ENCODE measurements around the gene FIBP. TPM values are rescaled to one million over a fixed set of nuclear protein-coding genes. Genes with fewer than 3 reads are reported as not detected.
A peak's percentile ranks its signal among the peaks of the same experiment; 100 is the strongest.

FIBP gene
- total and polyA plus RNA-seq, 10 of the 15 experiments (the other 5 are each of a cell fraction or from before 2014, with no cell fraction given), result 65.1 to 182 (median 94.6) TPM

DNA sequence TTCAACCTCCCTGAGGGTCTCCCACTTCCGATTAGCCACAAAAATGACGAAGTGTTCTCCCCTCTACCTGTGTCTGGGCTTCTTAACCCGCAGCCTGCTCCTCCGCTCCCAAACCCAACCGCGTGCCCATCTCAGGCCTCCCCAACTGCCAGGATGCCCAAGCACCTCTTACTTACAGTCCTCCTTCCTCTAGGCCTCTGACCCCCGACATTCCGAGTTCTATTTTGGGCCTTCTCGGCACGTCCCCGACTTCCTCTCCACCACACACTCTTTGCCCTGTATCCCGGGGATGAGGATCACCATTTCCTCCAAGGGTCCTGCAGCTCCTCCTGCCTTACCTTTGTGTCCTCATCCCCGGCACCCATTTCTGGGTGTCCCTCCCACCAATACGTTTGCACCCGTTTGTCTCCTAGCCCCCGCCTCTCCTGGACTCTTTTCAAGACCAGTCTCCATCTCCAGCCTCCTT, 28.4 kb downstream of the FIBP start (continued):
- TF ChIP-seq, protein P1, sequence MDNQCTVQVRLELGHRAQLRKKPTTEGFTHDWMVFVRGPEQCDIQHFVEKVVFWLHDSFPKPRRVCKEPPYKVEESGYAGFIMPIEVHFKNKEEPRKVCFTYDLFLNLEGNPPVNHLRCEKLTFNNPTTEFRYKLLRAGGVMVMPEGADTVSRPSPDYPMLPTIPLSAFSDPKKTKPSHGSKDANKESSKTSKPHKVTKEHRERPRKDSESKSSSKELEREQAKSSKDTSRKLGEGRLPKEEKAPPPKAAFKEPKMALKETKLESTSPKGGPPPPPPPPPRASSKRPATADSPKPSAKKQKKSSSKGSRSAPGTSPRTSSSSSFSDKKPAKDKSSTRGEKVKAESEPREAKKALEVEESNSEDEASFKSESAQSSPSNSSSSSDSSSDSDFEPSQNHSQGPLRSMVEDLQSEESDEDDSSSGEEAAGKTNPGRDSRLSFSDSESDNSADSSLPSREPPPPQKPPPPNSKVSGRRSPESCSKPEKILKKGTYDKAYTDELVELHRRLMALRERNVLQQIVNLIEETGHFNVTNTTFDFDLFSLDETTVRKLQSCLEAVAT (IDR thresholded peaks at IDR 0.05), result peak; percentile 90
- TF ChIP-seq RAD51 (IDR thresholded peaks at IDR 0.05) (peak; percentile 67), RUNX3 (IDR thresholded peaks at IDR 0.05; ENCODE audit: low read length) (no peak), MXI1 (IDR thresholded peaks at IDR 0.05; ENCODE audit: low read depth, low read length) (no peak)

DNA sequence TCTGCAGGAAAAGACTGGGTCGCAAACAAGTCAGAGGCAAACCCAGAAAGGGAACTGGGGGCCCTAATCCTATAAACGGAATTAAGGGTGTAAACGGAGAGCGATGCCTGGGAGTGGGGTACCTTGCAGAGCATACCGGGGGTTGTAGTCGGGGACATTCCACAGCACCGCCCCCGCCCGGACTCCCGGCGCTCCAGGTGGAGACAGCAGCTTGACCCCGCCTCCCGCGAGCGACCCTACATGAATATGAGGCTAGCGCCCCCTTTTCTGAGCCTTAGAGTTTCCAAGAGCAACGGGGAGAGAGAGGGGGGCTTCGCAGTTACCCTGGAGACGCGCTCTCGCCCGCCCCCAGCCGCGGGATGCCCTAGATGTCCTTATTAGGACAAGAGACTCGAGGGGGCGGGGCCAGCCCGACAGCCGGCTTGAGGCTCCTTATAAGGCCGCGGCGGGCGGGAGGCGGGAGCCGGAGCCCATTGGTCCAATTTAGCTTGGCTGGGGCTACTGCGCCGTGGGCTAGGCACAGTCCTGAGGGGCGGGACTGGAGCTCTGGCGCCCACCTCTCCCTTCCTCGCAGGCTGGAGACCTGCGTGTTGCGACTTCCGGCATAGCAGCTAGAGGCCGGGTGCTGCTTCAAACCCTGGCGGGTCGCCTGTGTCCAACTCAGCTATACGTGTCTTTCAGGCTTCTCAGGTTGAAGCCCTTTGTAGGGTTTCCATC, 29.0 kb downstream of the FIBP start:
- BruUV-seq (replicated peaks), result no TSS peak
- Histone ChIP-seq H3K9ac (ENCODE audit: control insufficient read depth, insufficient read depth, low read length) (peak overlapping the region; percentile 97), H3K9me3 (replicated peaks; ENCODE audit: control insufficient read depth, insufficient read depth, low read length) (no peaks in the 10 kb centered on the region), H4K20me1 (ENCODE audit: control insufficient read depth, insufficient read depth) (peaks cover 14% of the 10 kb centered on the region), H3K4me1 (ENCODE audit: control insufficient read depth, insufficient read depth, low read length) (peaks cover 25% of the 10 kb centered on the region), H3K27ac (ENCODE audit: control insufficient read depth, insufficient read depth) (peak overlapping the region; percentile 100), H2AFZ (ENCODE audit: control insufficient read depth, low read depth, low read length) (peak overlapping the region; percentile 74), H3K36me3 (ENCODE audit: control insufficient read depth in 2 of 2, insufficient read depth in 2 of 2, low read length in 1 of 2) (peaks cover 29 to 35% of the 10 kb centered on the region in 2 experiments), H3K4me3 (peak overlapping the region; percentile 85), H3K4me2 (ENCODE audit: control insufficient read depth, insufficient read depth) (peak overlapping the region; percentile 99), H3K27me3 (replicated peaks in 1 of 2; ENCODE audit: control insufficient read depth in 2 of 2, insufficient read depth in 2 of 2, low read length in 1 of 2) (no peaks in the 10 kb centered on the region), H3K79me2 (ENCODE audit: control insufficient read depth, insufficient read depth, low read length) (peaks cover 62% of the 10 kb centered on the region)
- intact Hi-C loops (cut with micrococcal nuclease; ENCODE audit: unreplicated experiment) (loop anchor here (2.0 to 5.0 kb wide), 2 partner anchors 30 to 193 kb away; partner anchors contain the start of genes FIBP and SF3B2), in situ Hi-C loops (cut with MboI) (loop anchor here (25.0 kb wide), 1 partner anchor 1622 kb away; the partner anchor contains the start of genes DNAJC4, FKBP2, NUDT22 and PPP1R14B)
- ATAC-seq, result peak; percentile 78
- 1% methylated on average over 39 of the region's 46 CpGs for WGBS (ENCODE audit: insufficient coverage, insufficient replicate concordance, low lambda C conversion rate, missing lambda C conversion rate)
- CTCF ChIA-PET, result interaction anchor here (0.9 to 5.7 kb wide), 30 partner anchors 9 to 289 kb away, joined by 3 to 146 read pairs (median 4); partner anchors contain the start of genes CCDC85B, CTSW, EFEMP2 and FIBP
- SMC1A ChIA-PET (ENCODE audit: uncharacterized antibody, unreplicated experiment), result interaction anchor here (0.8 to 4.3 kb wide), 14 partner anchors 10 to 204 kb away, joined by 3 to 52 read pairs (median 5); partner anchors contain the start of genes CCDC85B, FIBP, KAT5 and SF3B2
- FAIRE-seq, result peak; percentile 90
- DNase-seq (ENCODE audit: low read depth, low spot score), result peak; percentile 90
- POLR2A ChIA-PET, result interaction anchor here (0.5 to 5.6 kb wide), 25 partner anchors 11 to 276 kb away, joined by 3 to 155 read pairs (median 6); partner anchors contain the start of genes BANF1, CCDC85B, EFEMP2 and EIF1AD
- RAD21 ChIA-PET (ENCODE audit: unreplicated experiment), result interaction anchor here (0.6 to 5.0 kb wide), 22 partner anchors 12 to 276 kb away, joined by 3 to 76 read pairs (median 4); partner anchors contain the start of genes BANF1, CCDC85B, EIF1AD and FIBP
- TF ChIP-seq POLR2AphosphoS5 (IDR thresholded peaks at IDR 0.05; ENCODE audit: low read length) (peak; percentile 99), ZNF217 (IDR thresholded peaks at IDR 0.05) (no peak), YY1 (IDR thresholded peaks at IDR 0.05; ENCODE audit: low read depth, low read length) (no peak), STAT3 (IDR thresholded peaks at IDR 0.05; ENCODE audit: low read depth, low read length) (no peak), CBFB (IDR thresholded peaks at IDR 0.05; ENCODE audit: low read depth) (peak; percentile 67; the same call in 1 of the 2 replicates), ESRRA (IDR thresholded peaks at IDR 0.05; ENCODE audit: low read length) (no peak)
- TF ChIP-seq, protein P2, sequence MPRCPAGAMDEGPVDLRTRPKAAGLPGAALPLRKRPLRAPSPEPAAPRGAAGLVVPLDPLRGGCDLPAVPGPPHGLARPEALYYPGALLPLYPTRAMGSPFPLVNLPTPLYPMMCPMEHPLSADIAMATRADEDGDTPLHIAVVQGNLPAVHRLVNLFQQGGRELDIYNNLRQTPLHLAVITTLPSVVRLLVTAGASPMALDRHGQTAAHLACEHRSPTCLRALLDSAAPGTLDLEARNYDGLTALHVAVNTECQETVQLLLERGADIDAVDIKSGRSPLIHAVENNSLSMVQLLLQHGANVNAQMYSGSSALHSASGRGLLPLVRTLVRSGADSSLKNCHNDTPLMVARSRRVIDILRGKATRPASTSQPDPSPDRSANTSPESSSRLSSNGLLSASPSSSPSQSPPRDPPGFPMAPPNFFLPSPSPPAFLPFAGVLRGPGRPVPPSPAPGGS (IDR thresholded peaks at IDR 0.05; ENCODE audit: borderline replicate concordance, insufficient read depth, low read depth, low read length, poor library complexity, severe bottlenecking), result no peak
- TF ChIP-seq, protein P3, sequence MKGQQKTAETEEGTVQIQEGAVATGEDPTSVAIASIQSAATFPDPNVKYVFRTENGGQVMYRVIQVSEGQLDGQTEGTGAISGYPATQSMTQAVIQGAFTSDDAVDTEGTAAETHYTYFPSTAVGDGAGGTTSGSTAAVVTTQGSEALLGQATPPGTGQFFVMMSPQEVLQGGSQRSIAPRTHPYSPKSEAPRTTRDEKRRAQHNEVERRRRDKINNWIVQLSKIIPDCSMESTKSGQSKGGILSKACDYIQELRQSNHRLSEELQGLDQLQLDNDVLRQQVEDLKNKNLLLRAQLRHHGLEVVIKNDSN (IDR thresholded peaks at IDR 0.05; ENCODE audit: borderline replicate concordance, extremely low read length, insufficient read depth, low read depth, low read length), result no peak
- TF ChIP-seq, protein P4, sequence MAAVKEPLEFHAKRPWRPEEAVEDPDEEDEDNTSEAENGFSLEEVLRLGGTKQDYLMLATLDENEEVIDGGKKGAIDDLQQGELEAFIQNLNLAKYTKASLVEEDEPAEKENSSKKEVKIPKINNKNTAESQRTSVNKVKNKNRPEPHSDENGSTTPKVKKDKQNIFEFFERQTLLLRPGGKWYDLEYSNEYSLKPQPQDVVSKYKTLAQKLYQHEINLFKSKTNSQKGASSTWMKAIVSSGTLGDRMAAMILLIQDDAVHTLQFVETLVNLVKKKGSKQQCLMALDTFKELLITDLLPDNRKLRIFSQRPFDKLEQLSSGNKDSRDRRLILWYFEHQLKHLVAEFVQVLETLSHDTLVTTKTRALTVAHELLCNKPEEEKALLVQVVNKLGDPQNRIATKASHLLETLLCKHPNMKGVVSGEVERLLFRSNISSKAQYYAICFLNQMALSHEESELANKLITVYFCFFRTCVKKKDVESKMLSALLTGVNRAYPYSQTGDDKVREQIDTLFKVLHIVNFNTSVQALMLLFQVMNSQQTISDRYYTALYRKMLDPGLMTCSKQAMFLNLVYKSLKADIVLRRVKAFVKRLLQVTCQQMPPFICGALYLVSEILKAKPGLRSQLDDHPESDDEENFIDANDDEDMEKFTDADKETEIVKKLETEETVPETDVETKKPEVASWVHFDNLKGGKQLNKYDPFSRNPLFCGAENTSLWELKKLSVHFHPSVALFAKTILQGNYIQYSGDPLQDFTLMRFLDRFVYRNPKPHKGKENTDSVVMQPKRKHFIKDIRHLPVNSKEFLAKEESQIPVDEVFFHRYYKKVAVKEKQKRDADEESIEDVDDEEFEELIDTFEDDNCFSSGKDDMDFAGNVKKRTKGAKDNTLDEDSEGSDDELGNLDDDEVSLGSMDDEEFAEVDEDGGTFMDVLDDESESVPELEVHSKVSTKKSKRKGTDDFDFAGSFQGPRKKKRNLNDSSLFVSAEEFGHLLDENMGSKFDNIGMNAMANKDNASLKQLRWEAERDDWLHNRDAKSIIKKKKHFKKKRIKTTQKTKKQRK (IDR thresholded peaks at IDR 0.05; ENCODE audit: low read depth, low read length), result no peak

All from GM12878 (cell line).